Stimulated activated CD4-positive, alpha-beta T cell treated with anti-CD3 and anti-CD28 coated beads, Interleukin-2, amount 100 ng/mL, for 4 hours (primary cell): ENCODE results near the gene ZNF462.

Source experiments
- DNase-seq: peaks from one replicate; pipeline ENCODE4 v3.0.0-alpha.2; 2020; ENCODE audit warnings: low read depth

Gene ZNF462

DNA sequence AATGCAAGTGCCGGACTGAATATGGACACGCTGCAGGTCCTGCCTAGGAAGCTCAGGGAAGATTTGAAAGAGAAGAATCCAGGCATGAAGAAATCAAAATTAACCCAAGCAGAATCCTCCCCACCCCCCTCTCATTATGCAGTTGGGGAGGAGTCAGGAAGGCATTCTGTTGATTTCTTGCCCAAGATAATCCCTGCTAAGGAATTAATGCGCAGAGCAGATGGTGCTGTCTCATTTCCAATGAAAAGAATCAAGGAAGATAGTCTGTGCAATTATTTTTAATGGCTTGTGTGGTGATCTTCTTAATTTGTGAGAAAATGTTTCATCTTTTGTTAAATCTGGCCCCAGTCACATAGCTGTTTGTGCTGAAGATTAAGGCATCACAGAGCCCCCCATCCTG, 145.0 kb downstream of the ZNF462 start:
- DNase-seq: no peak

DNA sequence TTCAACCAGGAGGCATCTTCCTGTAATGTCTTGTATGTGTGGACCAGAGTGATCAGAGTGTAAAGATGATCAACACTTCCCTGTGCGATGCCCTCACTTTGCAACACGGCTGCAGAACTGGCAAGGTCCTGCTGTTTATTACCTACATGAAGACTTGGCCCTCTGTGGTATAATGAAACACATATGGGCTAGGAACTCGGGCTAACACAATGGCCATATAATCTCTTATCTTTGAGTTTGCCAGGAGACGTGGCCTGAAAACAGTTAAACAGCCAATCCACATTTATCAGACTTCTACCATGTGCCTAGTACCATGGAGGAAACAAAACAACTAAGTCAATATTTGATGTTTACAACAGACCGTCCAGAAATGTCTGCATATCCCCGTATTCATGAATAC, 145.5 kb downstream of the ZNF462 start:
- DNase-seq: no peak

DNA sequence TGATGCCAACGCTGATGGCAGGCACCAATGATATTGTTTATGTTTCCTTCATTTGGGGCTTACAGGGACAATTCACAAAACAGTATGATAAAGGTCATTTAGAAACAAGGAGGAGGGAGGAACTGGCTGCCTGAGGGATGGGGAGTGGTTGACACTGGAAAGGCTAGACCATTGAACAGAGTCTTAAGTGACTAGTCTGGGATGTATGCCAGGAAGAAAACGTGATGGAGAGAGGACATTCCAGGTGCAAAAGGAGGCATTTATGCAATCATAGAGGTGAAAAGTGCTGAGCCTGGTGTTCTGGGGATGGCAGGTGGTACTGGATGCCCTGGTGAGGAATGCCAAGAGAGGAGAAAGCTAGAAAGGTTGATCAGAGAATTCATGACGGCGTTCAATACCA, 153.4 kb downstream of the ZNF462 start:
- DNase-seq: no peak

DNA sequence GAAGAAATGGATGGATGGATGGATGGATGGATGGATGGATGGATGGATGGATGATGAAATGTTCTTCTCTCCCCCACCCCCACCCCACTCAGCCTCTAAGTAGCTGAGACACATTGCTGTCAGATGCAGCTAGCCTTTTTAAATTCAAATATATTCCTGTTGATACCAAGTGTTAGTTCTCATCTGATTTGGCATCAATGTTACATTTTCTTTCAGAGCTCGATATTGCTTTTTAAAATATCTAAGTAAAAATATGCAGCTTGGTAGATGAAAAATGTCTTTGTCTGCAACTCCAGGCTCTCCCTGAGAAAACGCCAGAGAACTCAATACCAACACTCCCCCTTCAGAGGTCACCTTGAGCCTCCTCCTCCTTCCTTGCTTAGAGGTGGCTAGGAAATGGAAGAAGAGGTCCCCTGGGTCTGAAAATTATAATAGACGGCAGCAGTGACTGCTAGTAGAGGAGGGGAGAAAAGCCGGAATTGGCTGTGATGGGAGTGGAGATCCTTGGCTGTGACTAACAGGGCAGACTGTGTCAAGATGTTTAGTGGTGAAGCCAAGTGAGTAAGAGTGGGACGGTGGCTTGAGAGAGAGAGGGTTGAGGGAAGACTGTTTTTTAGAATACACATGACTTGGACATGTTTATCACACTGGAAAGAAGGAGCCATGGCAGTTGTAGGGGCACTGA, 156.0 kb downstream of the ZNF462 start:
- DNase-seq: no peak

DNA sequence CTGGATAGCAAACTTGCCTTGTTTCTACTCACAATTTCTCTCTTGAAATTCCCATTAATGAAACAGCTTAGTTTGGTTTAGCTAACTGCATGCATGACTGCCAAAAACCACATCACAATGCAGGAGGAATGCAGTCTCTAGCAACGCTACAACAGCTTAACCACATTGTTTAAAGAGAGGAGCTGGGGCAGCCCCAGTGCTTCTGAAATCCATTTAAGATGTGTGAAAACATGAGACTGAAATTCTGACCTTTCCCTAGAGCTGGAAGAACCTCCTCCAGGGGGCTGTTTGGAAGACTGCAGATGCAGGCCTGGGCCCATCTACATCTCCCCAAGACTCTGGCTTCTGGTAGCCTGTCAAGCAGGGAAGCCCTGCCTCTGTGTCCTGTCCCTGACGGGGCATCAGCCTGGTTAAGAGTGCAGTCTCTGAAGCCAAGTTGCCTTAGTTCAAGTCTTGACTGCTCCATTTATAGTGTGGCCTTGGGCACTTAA, 157.1 kb downstream of the ZNF462 start:
- no peak for DNase-seq

DNA sequence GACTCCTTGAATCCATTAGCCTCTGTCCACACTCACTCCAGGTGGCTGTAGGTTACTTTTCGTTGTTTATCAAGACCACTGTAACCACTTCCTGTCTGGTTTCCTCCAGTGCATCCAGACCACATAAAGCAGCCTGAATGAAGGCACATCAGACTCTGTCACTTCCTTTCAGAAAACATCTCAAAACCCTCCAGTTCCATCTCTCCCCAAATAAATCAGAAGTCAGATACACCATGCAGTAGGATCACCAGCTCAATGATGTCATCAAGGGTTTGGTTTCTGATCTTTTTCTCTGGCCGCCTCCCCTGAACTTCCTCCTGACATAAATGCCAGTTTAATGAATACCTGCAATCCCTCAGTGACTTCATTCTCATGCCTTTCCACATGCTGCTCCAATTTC, 161.2 kb downstream of the ZNF462 start:
- DNase-seq: no peak

DNA sequence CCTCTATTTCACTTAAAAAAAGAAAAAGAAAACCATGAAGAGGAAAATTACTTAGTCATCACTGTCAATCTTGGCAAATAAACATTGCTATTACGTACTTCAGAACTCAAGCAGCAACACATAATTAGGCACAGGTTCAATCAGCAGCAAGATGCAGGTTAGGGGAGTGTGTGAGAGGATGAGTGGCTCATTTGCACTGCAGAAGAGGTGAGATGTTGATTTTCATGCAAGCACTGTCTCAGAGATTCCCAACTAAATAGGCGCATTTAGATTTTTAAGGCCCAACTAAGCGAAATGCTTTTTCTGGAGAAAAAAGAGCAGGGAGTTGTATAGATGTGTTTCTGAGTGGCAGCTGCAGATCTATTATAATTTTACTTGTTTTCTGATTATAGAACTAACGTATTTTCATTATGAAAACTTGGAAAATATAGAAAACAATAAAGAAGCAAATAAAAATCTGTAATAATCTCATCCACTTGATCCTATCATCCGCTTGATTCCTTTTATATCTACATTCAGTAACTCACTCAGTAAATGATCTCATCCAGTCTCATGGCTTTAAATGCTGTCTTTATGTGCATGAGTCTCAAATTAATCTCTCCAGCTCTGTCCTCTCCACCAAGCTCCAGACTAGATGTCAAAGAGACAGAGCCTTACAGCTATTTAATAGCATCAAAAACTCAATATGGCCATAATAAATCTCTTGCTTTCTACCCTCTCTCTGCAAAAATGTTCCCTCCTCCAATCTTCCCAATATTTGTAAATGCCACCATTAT, 162.5 kb downstream of the ZNF462 start:
- no peak for DNase-seq

DNA sequence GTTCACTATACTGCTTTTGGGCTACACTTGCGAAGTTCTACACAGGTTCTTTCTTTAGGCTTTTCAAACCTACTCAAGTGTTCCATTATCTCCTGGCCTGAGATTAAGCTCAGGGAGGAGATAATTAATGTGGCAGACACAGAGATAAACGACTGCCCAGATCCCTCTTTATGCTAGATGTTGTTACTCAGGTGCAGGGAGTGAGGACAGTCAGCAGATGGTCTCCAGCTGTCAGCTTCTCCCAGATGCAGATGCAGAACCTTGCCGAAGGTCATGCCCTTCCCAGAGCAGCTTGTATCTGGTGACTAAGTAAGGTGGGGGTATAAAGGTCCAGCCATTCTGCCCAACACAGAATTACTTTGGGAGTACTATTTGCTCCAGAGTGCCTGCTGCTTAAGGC, 166.2 kb downstream of the ZNF462 start:
- no peak for DNase-seq

DNA sequence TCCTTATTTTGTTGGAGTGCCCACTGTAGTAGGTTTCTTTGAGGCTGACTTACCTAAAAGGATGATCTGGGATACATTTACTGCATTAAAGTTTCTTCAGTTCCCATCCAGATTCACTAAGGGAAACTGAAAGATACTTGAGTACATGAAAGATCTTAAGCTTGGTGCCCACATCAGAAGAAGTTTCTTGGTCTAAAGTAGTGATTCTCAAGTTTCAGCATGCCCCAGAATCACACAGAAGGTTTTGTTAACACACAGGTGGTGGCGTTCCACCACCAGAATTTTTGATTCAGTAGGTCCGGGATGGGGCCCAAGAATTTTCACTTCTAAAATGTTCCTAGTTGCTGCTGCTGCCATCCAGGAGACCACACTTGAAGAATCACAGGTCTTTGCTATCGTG, 171.0 kb downstream of the ZNF462 start:
- DNase-seq: no peak

DNA sequence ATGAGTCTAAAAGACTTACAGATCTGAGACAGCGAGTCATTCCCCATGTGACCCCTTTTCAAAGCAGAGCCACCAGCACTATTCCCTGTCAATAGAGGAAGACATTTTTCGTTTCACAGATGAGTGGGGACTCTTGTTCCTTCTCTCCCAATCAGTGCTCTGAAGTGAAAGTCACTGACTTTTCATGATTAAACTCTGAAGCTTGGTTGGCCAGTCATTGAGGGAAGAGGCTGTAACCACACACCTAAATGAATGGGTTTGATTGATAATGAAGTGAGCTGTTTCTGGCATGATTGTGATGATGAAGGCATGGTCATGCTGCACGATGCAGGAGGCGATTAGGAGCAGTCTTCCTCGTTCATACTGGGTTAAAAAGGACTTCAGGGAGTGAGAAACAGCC, 171.9 kb downstream of the ZNF462 start:
- DNase-seq: no peak

DNA sequence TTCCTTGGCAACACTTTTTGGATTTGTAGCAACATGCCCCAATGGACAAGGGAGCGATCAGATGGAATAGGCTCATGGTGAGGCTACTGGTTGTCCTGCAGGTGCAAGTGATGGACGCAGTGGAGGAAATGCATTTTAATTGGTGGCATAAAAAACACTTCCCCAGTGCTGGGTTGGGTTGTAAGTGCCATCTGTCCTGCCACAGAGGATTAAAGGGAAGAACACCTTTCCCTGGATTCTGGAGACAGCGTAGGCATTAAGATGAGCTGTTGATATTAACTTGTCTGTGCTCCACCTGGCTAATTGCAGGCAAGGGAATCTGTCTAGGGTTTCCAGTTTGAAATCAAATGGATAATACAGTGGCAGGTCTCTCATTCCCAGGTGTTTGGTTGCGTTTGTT, 173.4 kb downstream of the ZNF462 start:
- no peak for DNase-seq

DNA sequence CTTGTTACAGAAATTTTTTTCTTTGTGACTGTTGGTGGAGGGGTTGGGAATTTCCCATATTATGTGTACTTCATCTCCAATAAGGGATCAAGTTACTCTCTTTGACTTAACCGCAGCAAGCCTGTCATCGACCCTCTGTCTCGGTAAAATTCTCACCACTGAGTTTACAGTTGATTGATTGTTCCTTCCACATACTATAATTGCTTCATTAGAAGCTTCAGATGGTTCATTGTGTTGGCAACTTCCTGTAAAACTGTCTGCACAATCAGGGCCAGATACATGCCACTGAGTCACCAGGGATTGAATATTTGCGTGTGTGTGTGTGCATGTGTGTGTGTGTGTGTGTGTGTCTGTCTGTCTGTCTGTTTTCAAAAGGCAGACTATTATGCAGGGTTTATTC, 176.6 kb downstream of the ZNF462 start:
- DNase-seq: no peak

DNA sequence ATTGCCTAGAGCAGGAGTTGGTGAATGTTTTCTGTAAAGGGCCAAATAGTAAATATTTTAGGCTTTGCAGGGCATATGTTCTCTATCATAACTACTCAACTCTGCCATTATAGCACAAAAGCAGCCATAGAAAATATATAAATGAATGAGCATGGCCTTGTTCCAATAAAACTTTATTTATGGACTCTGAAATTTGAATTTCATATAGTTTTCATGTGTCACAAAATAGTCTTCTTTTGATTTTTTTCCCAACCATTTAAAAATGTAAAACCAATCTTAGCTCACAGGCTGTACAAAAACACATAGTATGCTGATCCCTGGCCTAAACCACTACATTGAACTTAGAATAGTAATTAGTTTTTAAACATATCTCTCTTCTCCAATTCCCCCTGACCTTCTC, 179.6 kb downstream of the ZNF462 start:
- DNase-seq: no peak

DNA sequence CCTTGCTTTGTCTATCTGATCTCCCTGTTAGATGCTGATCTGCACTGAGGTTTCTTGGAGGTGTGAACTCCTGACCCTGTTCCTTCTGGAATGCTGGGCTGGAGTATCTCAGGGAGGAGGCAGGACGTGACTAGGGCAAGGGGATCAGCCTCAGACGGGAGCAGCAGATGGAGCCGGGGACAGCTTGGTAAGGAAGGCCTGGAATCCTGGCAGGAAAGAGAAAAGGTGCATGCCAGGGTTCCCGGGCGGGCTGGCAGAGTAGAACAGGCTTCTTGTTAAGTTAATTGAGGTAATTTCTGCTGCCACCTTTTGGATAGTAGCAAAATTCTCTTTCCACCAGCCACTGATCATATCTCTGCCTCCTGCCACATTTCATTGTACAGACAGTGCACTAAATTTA, 180.9 kb downstream of the ZNF462 start:
- no peak for DNase-seq

DNA sequence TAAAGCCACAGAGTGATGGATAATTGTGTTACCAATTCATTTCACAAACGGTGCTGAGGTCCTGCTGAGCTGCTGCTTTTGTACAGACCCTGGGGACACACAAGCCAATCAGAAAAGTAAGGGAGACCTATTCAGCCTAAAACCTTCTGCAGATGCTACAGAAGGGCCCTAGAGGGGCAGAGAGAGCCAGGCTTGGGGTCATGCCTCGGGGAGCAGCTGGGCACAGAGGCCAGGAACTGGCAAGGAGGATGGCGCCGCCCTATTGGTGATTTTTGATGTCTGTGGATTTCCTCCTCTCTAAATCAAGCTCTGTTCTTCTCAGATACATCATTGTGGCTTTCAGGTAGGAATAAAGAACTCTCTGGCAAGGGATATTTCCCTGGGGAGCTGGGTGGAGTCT, 181.9 kb downstream of the ZNF462 start:
- DNase-seq: no peak

DNA sequence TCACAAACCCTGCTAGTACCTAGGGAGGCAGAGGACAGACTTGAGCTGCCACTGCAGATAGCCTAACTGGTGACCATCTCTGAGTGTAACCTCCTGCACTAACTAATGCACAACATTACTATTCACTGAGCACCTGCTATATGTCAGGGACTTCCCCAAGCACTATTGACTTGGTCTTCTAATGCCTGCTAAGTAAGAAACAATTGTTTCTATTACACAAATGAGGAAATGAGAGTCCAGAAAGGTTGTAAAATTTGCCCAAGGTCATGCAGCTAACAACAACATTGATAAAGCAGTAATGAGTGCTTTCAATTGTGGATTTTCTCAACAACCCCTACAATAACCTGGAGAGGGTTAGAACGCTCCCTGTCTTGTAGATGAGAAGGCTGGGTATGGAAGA, 183.7 kb downstream of the ZNF462 start:
- no peak for DNase-seq

DNA sequence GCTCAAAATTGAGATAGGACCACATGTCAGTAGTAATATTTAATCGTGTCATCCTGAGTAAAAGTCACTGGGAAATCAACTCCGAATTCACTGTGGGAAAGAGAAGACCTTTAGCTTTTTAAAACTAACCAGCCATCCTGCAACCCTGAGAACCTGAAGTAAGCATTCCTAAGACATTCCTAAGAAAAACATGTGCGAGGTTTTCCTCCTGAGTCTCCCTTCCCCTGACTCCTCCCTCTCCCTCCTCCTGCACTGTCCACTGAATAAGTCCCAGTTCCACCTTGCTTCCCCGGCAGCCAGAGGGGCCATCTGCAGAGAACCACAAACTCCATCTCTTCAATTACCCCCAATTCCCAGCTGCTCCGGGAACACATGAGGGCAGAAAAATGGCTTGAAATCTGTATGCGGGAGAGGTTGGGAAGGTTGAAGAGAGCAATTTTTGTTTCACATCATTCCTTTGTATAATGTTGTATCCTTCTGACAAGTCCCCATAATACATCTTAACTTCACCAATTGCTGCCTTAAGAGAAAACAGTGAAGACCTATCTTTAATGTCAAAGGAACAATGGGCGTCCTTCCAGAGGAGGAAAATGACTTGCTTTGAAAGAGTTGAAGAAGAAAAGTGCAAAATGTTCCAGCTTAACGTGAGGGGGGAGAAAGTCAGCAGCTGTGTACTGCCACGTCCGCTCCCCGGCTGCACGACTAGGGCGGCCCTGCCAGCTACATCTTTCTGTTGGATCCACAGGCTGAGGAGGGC, 186.3 kb downstream of the ZNF462 start:
- no peak for DNase-seq

DNA sequence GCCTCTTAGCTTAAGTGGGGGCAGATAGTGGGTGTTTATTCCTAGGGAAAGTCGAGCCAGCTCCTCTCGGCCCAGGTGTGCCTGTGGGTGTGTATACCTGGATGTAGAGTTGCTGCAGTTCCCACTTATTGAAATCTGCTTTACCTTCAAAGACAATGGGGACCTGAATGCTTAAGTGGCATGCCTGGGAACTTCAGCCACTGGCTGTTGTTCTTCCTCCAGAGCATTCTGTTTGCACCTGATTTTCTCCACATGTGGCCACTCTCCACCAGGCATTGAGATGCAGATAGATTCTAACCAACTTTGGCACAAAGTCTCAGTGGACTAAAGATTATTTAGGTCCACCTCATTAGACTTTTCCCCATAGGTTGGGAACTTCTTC, 186.8 kb downstream of the ZNF462 start:
- no peak for DNase-seq

DNA sequence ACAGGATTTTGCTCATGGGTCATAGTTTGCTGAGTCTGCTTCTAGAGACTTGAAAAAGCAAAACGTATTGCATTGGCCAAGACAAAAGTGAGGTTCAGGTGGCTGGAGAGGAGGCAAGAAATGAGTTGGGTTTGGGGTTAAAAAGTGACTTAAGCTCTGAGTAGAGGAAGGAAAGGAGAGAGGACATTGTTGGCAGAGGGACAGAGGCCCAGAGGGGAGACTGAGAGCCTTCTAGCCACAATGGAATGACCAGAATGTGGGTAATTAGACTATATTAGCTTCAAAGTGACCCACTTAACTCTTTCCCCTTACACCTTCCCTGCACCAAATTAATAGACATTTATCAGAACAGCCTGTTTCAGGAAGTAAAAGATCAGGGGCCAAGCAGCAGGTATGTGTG, 188.4 kb downstream of the ZNF462 start:
- no peak for DNase-seq

DNA sequence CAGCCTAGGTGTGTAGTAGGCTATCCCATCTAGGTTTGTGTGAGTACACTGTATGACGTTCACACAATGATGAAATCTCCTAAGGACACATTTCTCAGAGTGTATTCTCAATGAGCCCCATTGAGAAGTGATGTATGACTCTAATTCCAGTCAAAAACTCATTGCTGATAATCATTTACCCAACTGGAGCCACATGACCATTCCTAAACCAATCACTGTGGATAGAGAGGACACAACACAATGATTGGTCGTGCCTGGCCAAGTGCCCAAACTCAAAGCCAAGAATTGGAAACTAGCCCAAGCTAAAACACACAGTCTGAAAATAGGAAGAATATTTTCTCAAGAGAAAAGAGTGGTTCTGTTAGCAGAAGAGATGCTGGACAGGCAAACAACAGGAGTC, 191.2 kb downstream of the ZNF462 start:
- no peak for DNase-seq

DNA sequence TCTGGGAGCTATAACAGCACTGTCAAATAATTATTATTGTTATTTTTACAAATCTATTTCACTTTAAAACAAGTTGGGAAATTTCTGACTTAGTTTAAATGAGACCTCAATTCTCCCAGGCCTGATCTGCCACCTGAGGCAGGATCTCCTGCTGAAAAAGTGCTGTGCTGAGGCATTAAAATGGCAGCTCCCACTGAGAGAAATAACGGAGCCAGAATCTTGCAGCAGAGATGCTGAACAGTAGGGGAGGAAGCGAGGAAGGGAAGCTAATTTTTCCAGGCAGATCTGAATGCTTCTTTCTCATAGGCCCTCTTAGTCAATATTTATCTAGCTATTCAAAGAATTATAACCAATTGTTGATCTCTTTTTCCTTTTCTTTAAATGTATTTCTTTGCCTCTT, 196.3 kb downstream of the ZNF462 start:
- no peak for DNase-seq

DNA sequence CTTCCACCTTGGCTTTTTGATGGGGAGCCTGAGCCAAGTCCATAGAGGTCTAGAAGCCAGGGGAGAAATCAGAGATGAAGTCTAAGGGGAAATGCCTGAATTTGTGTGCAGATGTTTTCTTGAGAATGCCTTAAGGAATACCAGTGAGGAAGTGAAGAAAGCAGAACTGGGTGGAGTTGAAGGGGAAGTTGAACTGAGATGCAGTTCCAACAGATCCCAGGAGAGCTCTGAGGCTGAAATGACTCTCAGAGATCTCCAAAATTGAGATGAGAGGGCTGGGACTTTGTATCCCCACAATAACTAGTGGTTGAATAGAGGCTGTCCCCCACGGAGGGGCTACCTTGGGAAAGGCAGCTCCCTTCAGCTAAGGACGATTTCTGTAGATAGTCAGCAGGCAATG, 197.1 kb downstream of the ZNF462 start:
- no peak for DNase-seq
